Activated T-cell treated with anti-CD3 and anti-CD28 coated beads for 48 hours (primary cell): ENCODE measurements around the gene KRTAP12-2.

Source experiments
- DNase-seq: peaks from one replicate; pipeline ENCODE4 v3.0.0-alpha.2; 2020; ENCODE audit warnings: low read depth

Gene KRTAP12-2

DNA sequence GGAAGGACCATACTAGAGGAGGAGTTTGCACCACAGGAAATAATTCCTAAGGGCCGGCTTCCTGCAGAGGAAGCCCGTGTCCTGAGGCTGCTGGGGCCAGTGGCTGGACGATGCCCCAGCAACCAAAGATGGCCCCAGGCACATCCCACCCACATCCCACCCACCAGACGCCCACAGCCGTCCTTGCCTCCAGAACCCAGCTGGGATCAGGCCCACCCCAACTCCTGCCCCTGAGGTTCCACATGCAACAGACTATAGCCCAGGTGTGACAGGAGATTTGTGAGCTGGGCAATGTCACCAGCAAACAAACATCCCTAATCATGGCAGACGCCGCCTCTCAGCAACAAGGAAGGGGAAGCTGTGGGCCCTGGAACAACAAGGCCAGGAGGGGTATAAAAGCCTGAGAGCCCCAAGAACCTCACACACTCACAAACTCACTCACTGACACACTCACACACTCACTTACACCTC is 40.0 kb downstream of the KRTAP12-2 start, which contains the start of gene KRTAP10-9:
TSS of gene KRTAP10-9 (plus strand) at position 421 of the 471 bp plus-strand sequence. CDS start 79 bp downstream, outside the sequence.
- DNase-seq, result no peak

DNA sequence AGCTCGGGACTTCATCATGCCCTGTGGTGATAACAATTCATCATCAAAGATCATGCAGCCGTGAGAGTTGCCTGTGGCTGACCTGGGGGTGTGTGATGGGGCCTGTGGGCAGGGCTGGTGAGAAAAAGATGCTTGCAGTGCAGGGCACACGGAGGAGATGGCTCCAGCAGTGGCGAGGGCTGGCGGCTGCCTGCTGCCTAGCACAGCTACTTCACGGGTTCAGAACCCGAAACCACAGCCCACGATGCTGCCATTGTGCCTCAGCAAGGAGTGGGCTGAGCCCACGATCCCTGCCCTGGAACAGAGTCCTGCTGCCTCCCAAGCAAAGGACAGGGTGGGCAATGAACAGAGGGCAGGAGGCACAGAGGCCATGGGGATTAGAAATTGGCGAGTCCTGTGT is 40.5 kb downstream of the KRTAP12-2 start:
- no peak for DNase-seq

GRCh38 chr21:44625756-44626155 is 41.0 kb downstream of the KRTAP12-2 start:
- DNase-seq, result no peak

DNA sequence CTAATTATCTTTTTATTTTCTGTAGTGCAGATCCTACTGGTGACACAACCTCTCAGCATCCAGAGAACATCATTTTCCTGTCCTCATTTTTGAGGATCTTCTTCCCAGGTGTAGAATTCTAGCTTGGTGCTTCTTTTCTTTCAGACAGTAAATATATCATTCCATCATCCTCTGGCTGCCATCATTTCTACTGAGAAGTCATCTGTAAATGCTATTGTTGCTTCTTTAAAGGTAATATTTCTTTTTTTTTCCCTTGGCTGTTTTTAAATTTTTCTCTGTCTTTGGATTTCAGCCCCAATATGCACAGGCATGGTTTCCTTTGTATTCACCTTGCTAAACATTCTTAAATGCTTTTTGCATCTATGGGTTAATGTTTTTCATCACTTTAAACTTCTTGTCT is 43.2 kb downstream of the KRTAP12-2 start:
- DNase-seq, result no peak

- DNase-seq, result no peak
Observed at GRCh38 chr21:44619886-44620285, 46.8 kb downstream of the KRTAP12-2 start.

GRCh38 chr21:44618909-44619308 is 47.8 kb downstream of the KRTAP12-2 start:
- DNase-seq, result peak; percentile 22

DNA sequence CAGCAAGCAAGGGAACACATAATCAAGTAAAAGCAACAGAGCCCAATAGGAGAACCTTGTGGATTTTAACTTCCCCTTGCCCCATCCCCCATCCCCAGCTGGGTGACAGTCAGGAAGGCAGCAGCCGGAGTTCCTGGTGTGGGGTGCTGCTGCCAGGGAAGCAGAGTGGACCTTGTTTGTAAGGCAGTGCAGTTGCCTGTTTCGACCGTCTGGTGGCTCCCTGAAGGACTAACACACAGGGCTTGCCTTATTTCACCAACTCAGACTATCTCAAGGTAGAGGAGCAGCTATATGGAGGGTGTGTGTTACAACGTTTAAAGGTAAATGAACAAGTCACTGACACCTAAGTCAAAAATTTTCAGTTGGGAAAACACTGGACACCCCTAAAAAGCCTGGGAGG is 48.2 kb downstream of the KRTAP12-2 start:
- no peak for DNase-seq

GRCh38 chr21:44617071-44617501 is 49.6 kb downstream of the KRTAP12-2 start:
- DNase-seq, result no peak

DNA sequence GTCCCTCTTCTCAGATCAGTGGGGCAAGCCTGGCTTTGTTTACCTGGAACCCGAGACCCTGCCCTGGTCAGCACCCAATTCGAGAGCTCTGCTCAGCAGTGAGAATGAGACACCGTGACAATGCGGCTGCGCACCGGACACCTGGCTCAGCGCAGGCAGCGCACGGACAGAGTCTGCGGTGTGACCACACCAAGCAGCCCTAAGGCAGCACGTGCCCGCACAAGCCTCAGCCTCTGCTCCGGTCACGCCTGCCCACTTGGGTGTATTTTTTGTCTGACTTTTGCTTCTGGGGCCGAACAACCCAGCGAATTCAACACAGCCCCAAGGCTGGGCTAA is 50.2 kb downstream of the KRTAP12-2 start:
- no peak for DNase-seq
